Measurements from ENCODE around the gene CHIA. TPM values are rescaled to one million over a fixed set of nuclear protein-coding genes. Genes with fewer than 3 reads are reported as not detected.

CHIA gene
- total RNA-seq, 4 donors from 2014 or later, result not detected

- Histone ChIP-seq H3K9me3 (no peaks in the 10 kb centered on the region), H3K4me1 (no peaks in the 10 kb centered on the region), H3K27me3 (peaks cover 26 to 30% (median 28%) of the 10 kb centered on the region in 3 donors), H3K36me3 (no peaks in the 10 kb centered on the region), H3K4me3 (no peak overlapping the region), H3K27ac (no peak overlapping the region)
- intact Hi-C loops (cut with DNase I; ENCODE audit: low total_unique reads) (no loop called here), in situ Hi-C loops (cut with MboI; ENCODE audit: low sequenced_read_pairs in 4 of 4) (no loop called here)
- ATAC-seq, result no peak
- no peak for DNase-seq
- TF ChIP-seq POLR2A (IDR thresholded peaks at IDR 0.05) (no peak), CTCF (IDR thresholded peaks at IDR 0.05 in 4 of 5, conservative IDR thresholded peaks at IDR 0.05 in 1 of 5) (no peak)
These were observed 19.2 kb upstream of the CHIA start for GRCh38 chr1:111271464-111271801.

GRCh38 chr1:111272081-111272480 is 18.6 kb upstream of the CHIA start:
- H3K9me3 ChIP-seq, result no peaks in the 10 kb centered on the region
- H3K4me1 ChIP-seq, result no peaks in the 10 kb centered on the region
- intact Hi-C loops (cut with DNase I; ENCODE audit: low total_unique reads) (no loop called here), in situ Hi-C loops (cut with MboI; ENCODE audit: low sequenced_read_pairs in 4 of 4) (no loop called here)
- no peak for TF ChIP-seq POLR2A (IDR thresholded peaks at IDR 0.05)
- H3K27ac ChIP-seq, result no peak overlapping the region
- H3K4me3 ChIP-seq, result no peak overlapping the region
- ATAC-seq (no peak), DNase-seq (no peak)
- H3K27me3 ChIP-seq, result peaks cover 26 to 30% (median 28%) of the 10 kb centered on the region in 3 donors
- H3K36me3 ChIP-seq, result no peaks in the 10 kb centered on the region

- Histone ChIP-seq H3K27me3 (peaks cover 23 to 26% (median 26%) of the 10 kb centered on the region in 3 donors), H3K27ac (peak overlapping the region in 2 of 4 donors; percentile 10 to 13)
- intact Hi-C loops (cut with DNase I; ENCODE audit: low total_unique reads), result no loop called here
These were observed 16.0 kb upstream of the CHIA start for GRCh38 chr1:111274653-111275052.

GRCh38 chr1:111275079-111275478 is 15.6 kb upstream of the CHIA start:
- Histone ChIP-seq H3K4me1 (no peaks in the 10 kb centered on the region), H3K9me3 (no peaks in the 10 kb centered on the region), H3K27ac (peak overlapping the region in 1 of 4 donors; percentile 10), H3K27me3 (peaks cover 20 to 21% (median 21%) of the 10 kb centered on the region in 3 donors), H3K4me3 (no peak overlapping the region), H3K36me3 (no peaks in the 10 kb centered on the region)
- TF ChIP-seq CTCF (IDR thresholded peaks at IDR 0.05 in 4 of 5, conservative IDR thresholded peaks at IDR 0.05 in 1 of 5) (no peak), POLR2A (IDR thresholded peaks at IDR 0.05) (no peak)
- in situ Hi-C loops (cut with MboI; ENCODE audit: low sequenced_read_pairs in 4 of 4), result no loop called here
- ATAC-seq (peak; percentile 69 to 86), DNase-seq (peak; percentile 31 to 43)
- intact Hi-C loops (cut with DNase I; ENCODE audit: low total_unique reads), result no loop called here

More at GRCh38 chr1:111274653-111275052, 16.0 kb upstream of the CHIA start:
- no peaks in the 10 kb centered on the region for H3K36me3 ChIP-seq
- ATAC-seq, result peak in 1 of 2 donors; percentile 30
- in situ Hi-C loops (cut with MboI; ENCODE audit: low sequenced_read_pairs in 4 of 4), result no loop called here
- H3K4me3 ChIP-seq, result no peak overlapping the region
- no peak for TF ChIP-seq CTCF (IDR thresholded peaks at IDR 0.05 in 4 of 5, conservative IDR thresholded peaks at IDR 0.05 in 1 of 5)
- TF ChIP-seq POLR2A (IDR thresholded peaks at IDR 0.05), result no peak
- no peaks in the 10 kb centered on the region for H3K4me1 ChIP-seq
- DNase-seq, result no peak
- H3K9me3 ChIP-seq, result no peaks in the 10 kb centered on the region

GRCh38 chr1:111275780-111276433 is 14.7 kb upstream of the CHIA start:
- Histone ChIP-seq H3K4me1 (no peaks in the 10 kb centered on the region), H3K27ac (no peak overlapping the region), H3K4me3 (no peak overlapping the region), H3K27me3 (peaks cover 12 to 13% (median 13%) of the 10 kb centered on the region in 3 donors), H3K9me3 (no peaks in the 10 kb centered on the region), H3K36me3 (no peaks in the 10 kb centered on the region)
- intact Hi-C loops (cut with DNase I; ENCODE audit: low total_unique reads) (no loop called here), in situ Hi-C loops (cut with MboI; ENCODE audit: low sequenced_read_pairs in 4 of 4) (no loop called here)
- TF ChIP-seq CTCF (IDR thresholded peaks at IDR 0.05 in 4 of 5, conservative IDR thresholded peaks at IDR 0.05 in 1 of 5), result no peak
- no peak for TF ChIP-seq POLR2A (IDR thresholded peaks at IDR 0.05)
- DNase-seq (no peak), ATAC-seq (no peak)
